OCI-LY1 (cell line): ENCODE data around the gene CDCA7L.
"Not testable (repeated sequence)": the region's sequence is repeated elsewhere in the genome, so short reads cannot be mapped to it uniquely, and the experiment has no call there.

Source experiments
- H2AFZ ChIP-seq: fragments of 200-600 bp; sonication (generic), shearing (Covaris generic); 2 replicates; pipeline ENCODE4 v1.6.0; 2014; ENCODE audit warnings: antibody characterized with exemption, mild to moderate bottlenecking, low read length
- H3F3A ChIP-seq: fragments of 200-600 bp; sonication (generic), shearing (Covaris generic); 2 replicates; pipeline ENCODE4 v1.6.0; 2014; ENCODE audit warnings: mild to moderate bottlenecking, antibody characterized with exemption, low read length, moderate library complexity; ENCODE audit not compliant: insufficient read depth
- H3K27ac ChIP-seq: fragments of 200-600 bp; sonication (generic); 2 replicates; pipeline ENCODE4 v1.5.1; 2014; ENCODE audit warnings: low read length, mixed run types, mild to moderate bottlenecking, low read depth; ENCODE audit not compliant: poor library complexity, severe bottlenecking
- H3K27me3 ChIP-seq: fragments of 200-600 bp; sonication (generic); 2 replicates; pipeline ENCODE4 v1.6.0; 2014; ENCODE audit warnings: antibody characterized with exemption, mild to moderate bottlenecking, low read length, moderate library complexity; ENCODE audit not compliant: insufficient read depth
- H3K36me3 ChIP-seq: fragments of 200-600 bp; sonication (generic); 2 replicates; pipeline ENCODE4 v1.6.1; 2014; ENCODE audit warnings: mild to moderate bottlenecking, antibody characterized with exemption, low read length, moderate library complexity, mixed read lengths; ENCODE audit not compliant: insufficient read depth
- H3K4me1 ChIP-seq: fragments of 200-600 bp; sonication (generic); 2 replicates; pipeline ENCODE4 v1.5.1; 2014; ENCODE audit warnings: mild to moderate bottlenecking, low read length, moderate library complexity; ENCODE audit not compliant: insufficient read depth, severe bottlenecking
- H3K4me2 ChIP-seq: fragments of 200-600 bp; sonication (generic), shearing (Covaris generic); 2 replicates; pipeline ENCODE4 v1.6.1; 2014; ENCODE audit warnings: low read length
- H3K4me3 ChIP-seq: fragments of 200-600 bp; sonication (generic); 2 replicates; pipeline ENCODE4 v1.5.1; 2014; ENCODE audit warnings: low read length, low read depth, mild to moderate bottlenecking, mixed read lengths; ENCODE audit not compliant: poor library complexity, severe bottlenecking
- H3K79me2 ChIP-seq: fragments of 200-600 bp; shearing (Covaris generic); 2 replicates; pipeline ENCODE4 v1.6.1; 2016; ENCODE audit warnings: mixed run types, low read length, mixed read lengths; ENCODE audit not compliant: insufficient read depth
- H3K9ac ChIP-seq: fragments of 200-600 bp; sonication (generic), shearing (Covaris generic); 2 replicates; pipeline ENCODE4 v1.6.1; 2014; ENCODE audit warnings: mild to moderate bottlenecking, low read length, mixed read lengths
- H3K9me2 ChIP-seq: fragments of 200-600 bp; sonication (generic), shearing (Covaris generic); 2 replicates; pipeline ENCODE4 v1.6.1; 2014; ENCODE audit warnings: low read depth, mild to moderate bottlenecking, low read length, mixed read lengths
- H3K9me3 ChIP-seq: fragments of 200-600 bp; shearing (Covaris generic); 2 replicates; pipeline ENCODE4 v1.6.1; 2014; ENCODE audit warnings: low read length, mixed read lengths
- H4K20me1 ChIP-seq: fragments of 200-600 bp; sonication (generic), shearing (Covaris generic); 2 replicates; pipeline ENCODE4 v1.6.0; 2016; ENCODE audit warnings: mild to moderate bottlenecking, low read length; ENCODE audit not compliant: insufficient read depth
- CTCF ChIP-seq: fragments of 200-600 bp; sonication (generic), shearing (Covaris generic); IDR thresholded peaks from 2 replicates; pipeline ENCODE4 v1.5.1; 2017; ENCODE audit warnings: mild to moderate bottlenecking, antibody characterized with exemption, low read length, moderate library complexity, mixed read lengths
- EZH2 ChIP-seq: fragments of 200-600 bp; sonication (generic), shearing (Covaris generic); IDR thresholded peaks from 2 replicates; pipeline ENCODE4 v1.8.0; 2017; ENCODE audit warnings: borderline replicate concordance, mixed run types, mild to moderate bottlenecking, antibody characterized with exemption, low read length, moderate library complexity, mixed read lengths

Gene CDCA7L

GRCh38 chr7:21934808-21935207 is 10.9 kb downstream of the CDCA7L start:
- Histone ChIP-seq H3K4me2 (no peak overlapping the region), H2AFZ (no peak overlapping the region), H3F3A (no peaks in the 10 kb centered on the region), H3K36me3 (peaks cover 16% of the 10 kb centered on the region; the same call in 1 of the 2 replicates), H3K79me2 (0 out of 2 replicates have a peak, but pooled peaks cover 3% of the 10 kb centered on the region), H3K27ac (no peak overlapping the region), H3K9me3 (peaks cover 7% of the 10 kb centered on the region; the same call in 1 of the 2 replicates), H3K4me1 (peaks cover 7% of the 10 kb centered on the region), H3K27me3 (no peaks in the 10 kb centered on the region), H3K9me2 (no peaks in the 10 kb centered on the region), H3K9ac (no peak overlapping the region), H4K20me1 (no peaks in the 10 kb centered on the region), H3K4me3 (no peak overlapping the region)
- TF ChIP-seq EZH2 = no peak
- TF ChIP-seq CTCF = no peak

GRCh38 chr7:21933293-21933692 is 12.4 kb downstream of the CDCA7L start:
- not testable (repeated sequence) for H4K20me1 ChIP-seq, H3K9ac ChIP-seq, H3F3A ChIP-seq, H3K27me3 ChIP-seq, H3K4me2 ChIP-seq, H3K4me1 ChIP-seq, H2AFZ ChIP-seq, H3K27ac ChIP-seq, H3K9me2 ChIP-seq, H3K4me3 ChIP-seq, H3K9me3 ChIP-seq, H3K79me2 ChIP-seq
- peaks cover 11% of the 10 kb centered on the region; the same call in 1 of the 2 replicates for H3K36me3 ChIP-seq

- no peak overlapping the region for H3K27ac ChIP-seq
- H3K9me2 ChIP-seq = no peaks in the 10 kb centered on the region
- H3K79me2 ChIP-seq = no peaks in the 10 kb centered on the region
Observed at GRCh38 chr7:21927693-21928092, 18.0 kb downstream of the CDCA7L start.

More at GRCh38 chr7:21927693-21928092, 18.0 kb downstream of the CDCA7L start:
- no peak for TF ChIP-seq CTCF
- TF ChIP-seq EZH2 = no peak
- Histone ChIP-seq H3K4me2 (no peak overlapping the region), H4K20me1 (no peaks in the 10 kb centered on the region), H3K9me3 (no peaks in the 10 kb centered on the region), H3K4me3 (no peak overlapping the region), H3K9ac (no peak overlapping the region), H3K27me3 (no peaks in the 10 kb centered on the region), H3K36me3 (no peaks in the 10 kb centered on the region; the same call in 1 of the 2 replicates), H3F3A (no peaks in the 10 kb centered on the region), H2AFZ (no peak overlapping the region), H3K4me1 (no peaks in the 10 kb centered on the region)
